CD14-positive monocyte (primary cell): ENCODE results near the gene TTC7B. TPM values are rescaled to one million over a fixed set of nuclear protein-coding genes. Genes with fewer than 3 reads are reported as not detected.

Experiments
- DNase-seq, 3 donors: peaks; one replicate each; pipeline ENCODE4 v3.0.0-alpha.2; 2011 to 2022
- H2AFZ ChIP-seq: 2 replicates; pipeline ENCODE4 v1.6.0; 2012; ENCODE audit warnings: mild to moderate bottlenecking, low read depth, low read length, inconsistent platforms; ENCODE audit not compliant: insufficient read depth, poor library complexity, severe bottlenecking
- H3K27ac ChIP-seq, 2 donors: 1 replicate in 1 of 2; 2 replicates in 1 of 2; pipeline ENCODE4 v1.5.1; 2012 to 2013; ENCODE audit warnings: low read length in 2 of 2, control low read depth in 1 of 2, inconsistent platforms in 1 of 2, low read depth in 1 of 2, mild to moderate bottlenecking in 1 of 2
- H3K27me3 ChIP-seq, 2 donors: one replicate each; pipeline versions ENCODE4 v1.6.0 to v1.6.1; 2011 to 2013; ENCODE audit warnings: low read length in 2 of 2; ENCODE audit not compliant: control insufficient read depth in 2 of 2, insufficient read depth in 2 of 2
- H3K36me3 ChIP-seq, 2 donors: replicated peaks in 1 of 2; 1 replicate in 1 of 2; 2 replicates in 1 of 2; pipeline versions ENCODE4 v1.5.1 to v1.6.1; 2012 to 2013; ENCODE audit warnings: low read length in 2 of 2, control low read depth in 1 of 2, inconsistent platforms in 1 of 2, mild to moderate bottlenecking in 1 of 2; ENCODE audit not compliant: insufficient read depth in 2 of 2, control insufficient read depth in 1 of 2
- H3K4me1 ChIP-seq, 2 donors: 1 replicate in 1 of 2; 2 replicates in 1 of 2; pipeline versions ENCODE4 v1.5.1 to v1.6.1; 2012 to 2013; ENCODE audit warnings: low read length in 2 of 2, control low read depth in 1 of 2, inconsistent platforms in 1 of 2, mild to moderate bottlenecking in 1 of 2, moderate library complexity in 1 of 2; ENCODE audit not compliant: insufficient read depth in 2 of 2, control insufficient read depth in 1 of 2
- H3K4me2 ChIP-seq: replicated peaks from 2 replicates; pipeline ENCODE3; 2012; ENCODE audit warnings: low read length, moderate library complexity, mild to moderate bottlenecking; ENCODE audit not compliant: poor library complexity, severe bottlenecking; ENCODE audit errors: extremely low read depth
- H3K4me3 ChIP-seq, 3 experiments: fragments of 200-600 bp in 1 of 3; sonication (generic) in 1 of 3; replicated peaks in 1 of 3; 1 replicate in 2 of 3; 2 replicates in 1 of 3; pipeline ENCODE4 v1.5.1; 2011 to 2013; ENCODE audit warnings: low read length in 3 of 3, mild to moderate bottlenecking in 3 of 3, control low read depth in 2 of 3, low read depth in 2 of 3, inconsistent platforms in 1 of 3, moderate library complexity in 1 of 3
- H3K79me2 ChIP-seq: 2 replicates; pipeline ENCODE4 v1.6.0; 2012; ENCODE audit warnings: mild to moderate bottlenecking, control low read depth, inconsistent platforms, low read length, moderate library complexity; ENCODE audit not compliant: insufficient read depth
- H3K9ac ChIP-seq: 2 replicates; pipeline ENCODE4 v1.6.0; 2017; ENCODE audit warnings: low read length, mild to moderate bottlenecking; ENCODE audit not compliant: insufficient read depth, poor library complexity, severe bottlenecking
- H3K9me3 ChIP-seq, 2 donors: replicated peaks in 1 of 2; 1 replicate in 1 of 2; 2 replicates in 1 of 2; pipeline versions ENCODE4 v1.5.1 to v1.6.1; 2012 to 2013; ENCODE audit warnings: low read length in 2 of 2, control low read depth in 1 of 2; ENCODE audit not compliant: control insufficient read depth in 1 of 2, insufficient read depth in 1 of 2
- H4K20me1 ChIP-seq: 2 replicates; pipeline ENCODE4 v1.6.0; 2012; ENCODE audit warnings: mild to moderate bottlenecking, low read length, control low read depth, moderate library complexity; ENCODE audit not compliant: insufficient read depth
- H3K27ac Mint-ChIP-seq, 7 donors: one replicate each; pipeline ENCODE4 v1.8.0; 2020; ENCODE audit warnings: mild to moderate bottlenecking in 7 of 7, mixed read lengths in 7 of 7, moderate library complexity in 6 of 7, inconsistent platforms in 2 of 7
- H3K27me3 Mint-ChIP-seq, 3 donors: one replicate each; pipeline ENCODE4 v1.8.0; 2021 to 2022; ENCODE audit warnings: low read depth in 3 of 3, mild to moderate bottlenecking in 3 of 3, mixed read lengths in 3 of 3, moderate library complexity in 3 of 3, inconsistent platforms in 1 of 3
- H3K36me3 Mint-ChIP-seq, 2 donors: one replicate each; pipeline ENCODE4 v1.8.0; 2020; ENCODE audit warnings: mixed read lengths in 2 of 2, inconsistent platforms in 1 of 2, mild to moderate bottlenecking in 1 of 2
- H3K4me1 Mint-ChIP-seq: one replicate; pipeline ENCODE4 v1.8.0; 2020; ENCODE audit warnings: mild to moderate bottlenecking, mixed read lengths
- H3K4me3 Mint-ChIP-seq, 2 donors: one replicate each; pipeline ENCODE4 v1.8.0; 2020; ENCODE audit warnings: mild to moderate bottlenecking in 2 of 2, mixed read lengths in 2 of 2, moderate library complexity in 1 of 2
- H3K9me3 Mint-ChIP-seq, 7 donors: one replicate each; pipeline ENCODE4 v1.8.0; 2020 to 2022; ENCODE audit warnings: mixed read lengths in 7 of 7, mild to moderate bottlenecking in 6 of 7, moderate library complexity in 6 of 7, inconsistent platforms in 2 of 7
- WGBS: methylation state at CpG from one replicate; pipeline ENCODE4 v1.1.5; 2013; ENCODE audit warnings: missing lambda C conversion rate; ENCODE audit not compliant: insufficient coverage; 5-methylcytosine and 5-hydroxymethylcytosine counted together
- intact Hi-C, 2 donors: fragments of 100-400 bp; cut with micrococcal nuclease; formaldehyde crosslinking; loops; one replicate each; pipeline versions ENCODE4 v1.15.0 to v1.15.1; 2023
- polyA plus RNA-seq, 3 donors: library from polyadenylated mRNA; depleted of rRNA in 1 of 3; unstranded in 2 of 3; stranded (reverse) in 1 of 3; fragments of 300-500 nt in 2 of 3; fragments of >200 nt in 1 of 3; fragmentation: Illumina TruSeq in 2 of 3; gene quantifications; 1 replicate in 2 of 3; 2 replicates in 1 of 3; pipeline ENCODE4 v1.2.3, GENCODE V29; 2012 to 2021
- TF ChIP-seq, protein P1 (sequence below): fragments of 200-600 bp; IDR thresholded peaks from one replicate; pipeline ENCODE4 v1.8.0; 2022; ENCODE audit warnings: antibody characterized with exemption, mild to moderate bottlenecking

Gene TTC7B
- polyA plus RNA-seq, 3 donors: 0.87 to 2.6 (median 1.2) TPM

DNA sequence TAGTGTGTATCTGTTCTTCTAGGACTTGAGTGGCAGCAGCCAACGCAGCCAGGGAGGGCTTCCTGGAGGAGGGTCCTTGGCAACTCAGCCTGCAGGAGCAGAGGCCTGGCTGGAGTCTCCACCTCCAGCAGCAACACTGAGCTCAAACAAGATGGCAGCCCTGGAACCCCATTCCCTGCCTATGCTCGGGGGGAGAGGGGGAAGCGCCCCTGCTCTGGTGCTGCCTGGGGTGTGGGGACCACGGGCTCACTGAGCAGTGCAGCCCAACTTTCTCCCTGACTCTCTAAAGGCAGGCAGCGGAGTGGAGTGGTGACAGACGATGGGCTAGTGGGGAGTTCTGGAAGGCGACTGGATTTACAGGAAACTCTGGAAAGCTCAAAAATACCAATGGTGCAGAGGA, 258.7 kb downstream of the TTC7B start:
- Mint-ChIP-seq H3K4me3 (no peak overlapping the region), H3K27me3 (peaks cover 0 to 3% (median 1%) of the 10 kb centered on the region in 3 donors), H3K9me3 (no peaks in the 10 kb centered on the region), H3K36me3 (no peaks in the 10 kb centered on the region), H3K4me1 (no peaks in the 10 kb centered on the region), H3K27ac (no peak overlapping the region)
- DNase-seq: no peak
- intact Hi-C loops: no loop called here
- no peaks in the 10 kb centered on the region for H3K79me2 ChIP-seq
- no peaks in the 10 kb centered on the region for H3K4me1 ChIP-seq
- no peak overlapping the region for H3K27ac ChIP-seq
- H3K4me2 ChIP-seq: no peak overlapping the region
- no peaks in the 10 kb centered on the region for H3K27me3 ChIP-seq
- H3K9ac ChIP-seq: no peak overlapping the region
- no peaks in the 10 kb centered on the region for H3K36me3 ChIP-seq
- 95% methylated on average over 3 of the region's 7 CpGs for WGBS
- no peak overlapping the region for H2AFZ ChIP-seq
- TF ChIP-seq, protein P1, sequence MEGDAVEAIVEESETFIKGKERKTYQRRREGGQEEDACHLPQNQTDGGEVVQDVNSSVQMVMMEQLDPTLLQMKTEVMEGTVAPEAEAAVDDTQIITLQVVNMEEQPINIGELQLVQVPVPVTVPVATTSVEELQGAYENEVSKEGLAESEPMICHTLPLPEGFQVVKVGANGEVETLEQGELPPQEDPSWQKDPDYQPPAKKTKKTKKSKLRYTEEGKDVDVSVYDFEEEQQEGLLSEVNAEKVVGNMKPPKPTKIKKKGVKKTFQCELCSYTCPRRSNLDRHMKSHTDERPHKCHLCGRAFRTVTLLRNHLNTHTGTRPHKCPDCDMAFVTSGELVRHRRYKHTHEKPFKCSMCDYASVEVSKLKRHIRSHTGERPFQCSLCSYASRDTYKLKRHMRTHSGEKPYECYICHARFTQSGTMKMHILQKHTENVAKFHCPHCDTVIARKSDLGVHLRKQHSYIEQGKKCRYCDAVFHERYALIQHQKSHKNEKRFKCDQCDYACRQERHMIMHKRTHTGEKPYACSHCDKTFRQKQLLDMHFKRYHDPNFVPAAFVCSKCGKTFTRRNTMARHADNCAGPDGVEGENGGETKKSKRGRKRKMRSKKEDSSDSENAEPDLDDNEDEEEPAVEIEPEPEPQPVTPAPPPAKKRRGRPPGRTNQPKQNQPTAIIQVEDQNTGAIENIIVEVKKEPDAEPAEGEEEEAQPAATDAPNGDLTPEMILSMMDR: no peak
- H4K20me1 ChIP-seq: no peaks in the 10 kb centered on the region
- no peaks in the 10 kb centered on the region for H3K9me3 ChIP-seq
- no peak overlapping the region for H3K4me3 ChIP-seq

DNA sequence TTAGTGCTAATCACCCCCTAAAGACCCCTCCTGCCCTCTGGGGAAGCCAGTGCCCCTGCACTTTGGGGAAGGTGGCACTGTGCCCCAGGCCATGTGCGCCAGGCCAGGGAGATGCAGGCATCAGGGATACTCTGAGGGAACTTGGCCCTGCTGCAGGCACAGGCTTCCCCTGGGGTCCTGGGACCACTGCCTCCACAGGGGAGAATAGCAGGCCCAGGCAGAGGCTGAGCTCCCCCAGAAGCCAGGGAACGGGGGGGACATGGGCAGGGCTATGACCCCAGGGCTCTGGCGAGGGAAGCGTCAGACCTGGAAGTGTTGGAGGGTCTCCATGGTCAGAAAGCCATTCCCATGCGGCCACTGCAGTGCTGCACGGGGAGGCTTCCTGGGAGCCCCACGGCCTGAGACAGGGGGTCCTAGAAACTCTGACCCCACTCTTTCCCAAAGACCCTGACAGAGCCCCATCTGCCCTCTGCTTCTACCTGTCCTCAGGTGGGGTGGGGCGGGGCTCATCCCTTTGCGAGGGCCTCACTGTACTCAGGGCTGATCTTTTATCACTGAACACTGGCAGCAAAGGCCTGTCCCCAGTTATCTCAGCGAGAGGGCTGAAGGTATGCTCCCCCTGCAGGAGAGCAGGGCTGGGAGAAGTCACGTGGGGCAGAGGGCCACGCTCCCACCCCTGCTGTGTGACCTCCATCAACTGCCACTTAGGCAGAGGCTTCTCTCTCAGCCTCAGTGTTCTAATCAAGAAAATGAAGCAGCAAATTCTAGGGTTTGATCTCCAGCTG, 259.4 kb downstream of the TTC7B start:
- no peak overlapping the region for H3K4me3 Mint-ChIP-seq
- TF ChIP-seq, protein P1: no peak

More for the DNA sequence above, 259.4 kb downstream of the TTC7B start:
- H3K27me3 Mint-ChIP-seq: peaks cover 0 to 3% (median 1%) of the 10 kb centered on the region in 3 donors
- intact Hi-C loops: no loop called here
- peak overlapping the region in 2 of 7 donors; percentile 18 to 36 for H3K27ac Mint-ChIP-seq
- DNase-seq: no peak
- 93% methylated on average over 11 of the region's 12 CpGs for WGBS
- H4K20me1 ChIP-seq: no peaks in the 10 kb centered on the region
- H3K4me2 ChIP-seq: no peak overlapping the region
- no peak overlapping the region for H3K27ac ChIP-seq
- no peaks in the 10 kb centered on the region for H3K79me2 ChIP-seq
- no peaks in the 10 kb centered on the region for H3K4me1 Mint-ChIP-seq
- no peaks in the 10 kb centered on the region for H3K27me3 ChIP-seq
- H3K4me1 ChIP-seq: no peaks in the 10 kb centered on the region
- H3K9me3 Mint-ChIP-seq: no peaks in the 10 kb centered on the region
- no peak overlapping the region for H3K4me3 ChIP-seq
- H2AFZ ChIP-seq: no peak overlapping the region
- no peaks in the 10 kb centered on the region for H3K9me3 ChIP-seq
- no peaks in the 10 kb centered on the region for H3K36me3 Mint-ChIP-seq
- no peaks in the 10 kb centered on the region for H3K36me3 ChIP-seq
- H3K9ac ChIP-seq: no peak overlapping the region
